GM19467 (cell line): Measurements from ENCODE around the gene TRIM34.
"Not testable (repeated sequence)": the region's sequence is repeated elsewhere in the genome, so short reads cannot be mapped to it uniquely, and the experiment has no call there.

Experiments
- ATAC-seq: cut with Tn5 transposase; IDR thresholded peaks from one replicate; pipeline ENCODE4 v1.9.1; 2021; ENCODE audit warnings: mild to moderate bottlenecking, moderate library complexity; ENCODE audit not compliant: unreplicated experiment

TRIM34 gene, protein sequence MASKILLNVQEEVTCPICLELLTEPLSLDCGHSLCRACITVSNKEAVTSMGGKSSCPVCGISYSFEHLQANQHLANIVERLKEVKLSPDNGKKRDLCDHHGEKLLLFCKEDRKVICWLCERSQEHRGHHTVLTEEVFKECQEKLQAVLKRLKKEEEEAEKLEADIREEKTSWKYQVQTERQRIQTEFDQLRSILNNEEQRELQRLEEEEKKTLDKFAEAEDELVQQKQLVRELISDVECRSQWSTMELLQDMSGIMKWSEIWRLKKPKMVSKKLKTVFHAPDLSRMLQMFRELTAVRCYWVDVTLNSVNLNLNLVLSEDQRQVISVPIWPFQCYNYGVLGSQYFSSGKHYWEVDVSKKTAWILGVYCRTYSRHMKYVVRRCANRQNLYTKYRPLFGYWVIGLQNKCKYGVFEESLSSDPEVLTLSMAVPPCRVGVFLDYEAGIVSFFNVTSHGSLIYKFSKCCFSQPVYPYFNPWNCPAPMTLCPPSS

DNA sequence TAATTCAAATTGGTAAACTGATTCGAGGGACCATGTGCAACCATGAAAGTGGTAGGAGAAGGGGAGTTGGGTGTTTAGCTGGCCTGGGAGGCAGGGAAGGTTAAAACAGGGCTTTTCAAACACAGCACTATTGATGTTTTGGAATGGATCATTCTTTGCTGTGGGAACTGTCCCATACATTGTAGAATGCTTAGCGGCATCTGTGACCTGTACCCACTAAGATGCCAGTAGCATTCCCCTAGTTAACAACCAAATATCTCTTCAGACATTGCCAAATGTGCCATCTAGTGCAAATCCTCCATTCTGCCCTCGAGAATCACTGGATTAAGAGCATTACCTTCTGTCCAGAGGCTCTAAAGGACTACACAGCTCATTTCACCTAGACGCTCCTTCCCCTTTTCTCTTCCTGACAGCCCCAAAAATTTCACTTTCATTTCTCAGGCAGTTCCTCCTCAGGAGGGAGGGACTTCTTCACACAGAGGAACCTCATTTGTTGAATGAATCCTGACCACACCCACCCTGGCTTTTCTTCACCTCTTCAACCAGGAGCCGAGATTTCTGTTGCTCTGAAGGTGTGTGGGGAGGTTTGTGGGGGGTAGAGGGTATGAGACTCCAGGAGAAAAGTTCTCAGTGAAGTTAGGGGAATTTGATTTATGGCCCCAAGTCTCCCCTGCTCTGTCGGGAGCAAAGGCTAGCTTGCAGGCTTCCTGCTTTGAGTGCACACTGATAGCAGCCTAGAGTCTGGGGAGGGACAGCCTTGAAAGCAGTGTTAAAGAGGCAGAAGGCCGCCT lies at the start of gene TRIM34:
Gene TRIM34 (plus strand): TSS at position 513 of the 791 bp plus-strand sequence. CDS start 7,331 bp downstream, outside the sequence.
- ATAC-seq: peak; percentile 97

GRCh38 chr11:5575152-5575551 lies 49.6 kb upstream of the TRIM34 start:
- ATAC-seq: no peak

- ATAC-seq: no peak
Observed at GRCh38 chr11:5577101-5577500, 47.7 kb upstream of the TRIM34 start.

DNA sequence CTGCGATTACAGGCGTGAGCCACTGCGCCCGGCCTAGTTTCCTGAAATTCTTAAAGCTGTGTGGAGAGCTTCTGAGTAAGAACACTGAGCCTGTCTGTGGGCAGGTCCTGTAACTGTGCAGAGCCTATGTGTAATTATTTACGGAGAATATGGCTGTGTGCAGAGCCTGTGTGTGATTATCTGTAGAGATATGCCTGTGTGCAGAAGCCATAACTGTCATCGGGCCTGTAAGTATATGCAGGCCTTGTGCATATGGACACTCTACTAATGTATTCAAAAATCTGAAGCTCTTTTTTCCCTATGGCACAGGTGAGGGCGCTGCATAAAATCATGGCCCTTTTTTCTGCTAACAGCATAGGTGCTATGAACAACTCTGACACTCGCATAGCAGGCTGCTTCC lies 44.2 kb upstream of the TRIM34 start, which contains the start of gene OR52B6:
Gene OR52B6 (plus strand): TSS at position 301 of the 400 bp plus-strand sequence. CDS start 0 bp downstream, at position 301.
- no peak for ATAC-seq

DNA sequence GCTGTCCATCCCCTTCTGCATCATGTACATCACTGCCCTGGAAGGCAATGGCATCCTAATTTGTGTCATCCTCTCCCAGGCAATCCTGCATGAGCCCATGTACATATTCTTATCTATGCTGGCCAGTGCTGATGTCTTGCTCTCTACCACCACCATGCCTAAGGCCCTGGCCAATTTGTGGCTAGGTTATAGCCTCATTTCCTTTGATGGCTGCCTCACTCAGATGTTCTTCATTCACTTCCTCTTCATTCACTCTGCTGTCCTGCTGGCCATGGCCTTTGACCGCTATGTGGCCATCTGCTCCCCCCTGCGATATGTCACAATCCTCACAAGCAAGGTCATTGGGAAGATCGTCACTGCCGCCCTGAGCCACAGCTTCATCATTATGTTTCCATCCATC lies 43.8 kb upstream of the TRIM34 start:
- no peak for ATAC-seq

GRCh38 chr11:5584458-5584857 lies 40.3 kb upstream of the TRIM34 start:
- not testable (repeated sequence) for ATAC-seq

DNA sequence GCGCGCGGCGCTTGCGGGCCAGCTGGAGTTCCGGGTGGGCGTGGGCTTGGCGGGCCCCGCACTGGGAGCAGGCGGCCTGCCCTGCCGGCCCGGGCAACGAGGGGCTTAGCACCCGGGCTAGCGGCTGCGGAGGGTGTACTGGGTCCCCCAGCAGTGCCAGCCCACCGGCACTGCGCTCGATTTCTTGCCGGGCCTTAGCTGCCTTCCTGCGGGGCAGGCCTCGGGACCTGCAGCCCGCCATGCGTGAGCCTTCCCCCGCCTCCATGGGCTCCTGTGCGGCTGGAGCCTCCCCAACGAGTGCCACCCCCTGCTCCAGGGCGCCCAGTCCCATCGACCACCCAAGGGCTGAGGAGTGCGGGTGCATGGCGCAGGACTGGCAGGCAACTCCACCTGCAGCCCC lies 34.9 kb upstream of the TRIM34 start:
- not testable (repeated sequence) for ATAC-seq

GRCh38 chr11:5591613-5592012 lies 33.2 kb upstream of the TRIM34 start:
- ATAC-seq: no peak

DNA sequence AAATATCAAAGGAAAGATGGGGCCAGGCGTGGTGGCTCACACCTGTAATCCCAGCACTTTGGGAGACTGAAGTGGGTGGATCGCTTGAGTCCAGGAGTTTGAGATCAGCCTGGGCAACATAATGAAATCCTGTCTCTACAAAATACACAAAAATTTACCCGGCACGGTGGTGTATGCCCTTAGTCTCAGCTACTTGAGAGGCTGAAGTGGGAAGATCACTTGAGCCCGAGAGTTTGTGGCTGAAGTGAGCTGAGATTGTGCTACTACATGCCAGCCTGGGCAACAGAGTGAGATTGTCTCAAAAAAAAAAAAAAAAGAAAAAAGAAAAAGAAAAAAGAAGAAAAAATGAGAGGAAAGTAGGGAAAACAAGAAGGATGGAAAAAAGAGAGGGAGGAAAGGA lies 32.2 kb upstream of the TRIM34 start:
- no peak for ATAC-seq

GRCh38 chr11:5593146-5593545 lies 31.7 kb upstream of the TRIM34 start:
- no peak for ATAC-seq

- ATAC-seq: peak; percentile 43
Observed at GRCh38 chr11:5596607-5597201, 28.1 kb upstream of the TRIM34 start, which contains the start of gene TRIM6. Gene TRIM6 (plus strand): TSS chr11:5596637. CDS start chr11:5596898, 261 bp downstream.

- no peak for ATAC-seq
Observed at GRCh38 chr11:5597953-5598352, 26.8 kb upstream of the TRIM34 start.

GRCh38 chr11:5600374-5600851 lies 24.4 kb upstream of the TRIM34 start:
- peak; percentile 78 for ATAC-seq

- ATAC-seq: not testable (repeated sequence)
Observed at GRCh38 chr11:5602791-5603190, 22.0 kb upstream of the TRIM34 start.

- ATAC-seq: no peak
Observed at GRCh38 chr11:5603326-5603725, 21.5 kb upstream of the TRIM34 start.

GRCh38 chr11:5604896-5605295 lies 19.9 kb upstream of the TRIM34 start:
- ATAC-seq: no peak

DNA sequence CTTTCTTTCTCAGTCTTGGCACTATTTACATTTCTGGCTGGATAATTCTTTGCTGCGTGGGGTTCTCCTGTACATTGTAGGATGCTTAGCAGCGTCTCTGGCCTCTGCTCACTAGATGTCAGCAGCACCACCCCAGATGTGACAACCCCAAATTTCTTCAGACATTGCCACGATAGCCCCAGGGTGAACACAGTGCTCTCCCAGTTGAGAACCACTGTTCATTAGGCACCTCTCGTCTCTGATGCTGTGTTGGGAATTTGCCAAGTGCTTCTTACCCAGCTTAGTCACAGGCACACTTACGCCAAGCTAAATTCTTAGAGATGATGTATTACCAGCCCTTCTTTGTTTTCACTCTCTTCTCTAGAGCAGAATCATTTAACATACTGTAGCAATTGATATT lies 19.0 kb upstream of the TRIM34 start:
- ATAC-seq: no peak

DNA sequence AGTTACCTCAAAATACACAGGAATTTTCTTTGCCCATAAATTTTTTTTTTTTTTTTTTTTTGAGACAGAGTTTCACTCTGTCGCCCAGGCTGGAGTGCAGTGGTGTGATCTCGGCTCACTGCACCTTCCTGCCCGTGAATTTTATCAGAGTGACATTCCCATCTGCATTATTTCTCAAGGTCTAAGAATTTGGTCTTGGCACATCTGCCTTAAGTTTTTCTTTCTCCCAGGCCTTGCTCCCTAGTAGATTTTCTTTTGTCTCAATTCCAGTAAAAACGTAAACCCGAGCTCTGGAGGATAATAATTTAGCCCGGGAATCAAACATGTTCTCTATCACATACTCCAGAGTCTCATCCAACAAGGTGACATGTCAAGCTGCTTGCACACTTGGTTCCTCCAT lies 16.0 kb upstream of the TRIM34 start:
- ATAC-seq: no peak

DNA sequence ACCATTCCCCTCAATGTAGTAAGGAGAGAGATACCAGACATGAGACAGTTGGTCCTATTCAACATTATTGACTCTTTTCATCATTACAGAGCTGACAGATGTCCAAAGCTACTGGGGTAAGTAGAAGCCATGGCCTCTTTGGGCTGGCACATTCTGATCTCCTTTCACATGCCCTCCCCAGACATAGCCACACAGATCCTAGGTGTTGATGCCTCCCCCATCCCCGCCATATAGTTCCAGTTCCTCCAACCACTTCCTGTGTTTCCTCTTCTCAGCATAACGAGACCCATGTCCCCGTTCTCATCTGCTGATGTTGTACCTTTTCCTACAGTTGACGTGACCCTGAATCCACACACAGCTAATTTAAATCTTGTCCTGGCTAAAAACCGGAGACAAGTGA lies 14.4 kb upstream of the TRIM34 start:
- ATAC-seq: no peak

DNA sequence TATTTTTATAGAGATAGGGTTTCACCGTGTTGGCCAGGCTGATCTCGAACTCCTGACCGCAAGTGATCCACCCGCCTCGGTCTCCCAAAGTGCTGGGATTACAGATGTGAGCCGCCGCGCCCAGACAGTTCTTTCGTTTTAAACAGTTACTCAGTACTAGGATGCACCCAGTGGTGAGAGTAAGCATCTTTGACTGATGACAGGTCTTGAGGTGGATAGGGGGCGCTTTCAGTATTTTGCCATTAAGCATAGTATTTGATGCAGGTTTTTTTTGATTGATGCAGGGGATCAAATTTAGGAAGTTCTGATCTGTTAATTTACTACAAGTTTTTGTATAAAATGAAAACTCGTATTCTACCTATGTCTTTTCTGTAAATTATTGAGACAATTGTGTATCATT lies 13.2 kb upstream of the TRIM34 start:
- ATAC-seq: no peak

DNA sequence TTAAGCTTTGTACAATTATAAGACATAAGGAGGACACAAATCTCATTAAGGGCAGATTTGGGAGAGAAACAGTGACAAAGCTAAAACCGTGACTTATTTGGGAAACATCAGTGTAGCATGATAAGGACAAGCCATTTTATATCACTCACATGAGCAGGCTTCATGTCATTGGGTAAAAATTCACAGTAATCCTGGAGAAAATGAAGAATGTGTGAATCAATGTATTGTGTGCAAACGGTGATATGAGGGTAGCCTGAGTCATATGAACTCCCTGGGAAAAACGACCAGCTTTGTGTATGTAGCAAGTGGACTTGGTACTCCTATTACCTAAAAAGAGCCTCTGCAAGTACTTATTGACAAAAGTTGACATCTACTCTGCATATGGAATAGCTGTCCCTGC lies 6.0 kb upstream of the TRIM34 start:
- no peak for ATAC-seq
